Stimulated activated CD4-positive, alpha-beta T cell treated with anti-CD3 and anti-CD28 coated beads, Interleukin-2, amount 100 ng/mL, for 4 hours (primary cell): ENCODE results near the gene CDON.
"Not testable (repeated sequence)": the region's sequence is repeated elsewhere in the genome, so short reads cannot be mapped to it uniquely, and the experiment has no call there.

Source experiments
- DNase-seq: peaks from one replicate; pipeline ENCODE4 v3.0.0-alpha.2; 2020; ENCODE audit warnings: low read depth

CDON gene

GRCh38 chr11:126046570-126047195, 16.0 kb downstream of the CDON start:
- DNase-seq, result no peak

- no peak for DNase-seq
These were observed 23.0 kb downstream of the CDON start for GRCh38 chr11:126039485-126040271.

GRCh38 chr11:126035718-126036117, 26.9 kb downstream of the CDON start:
- no peak for DNase-seq

GRCh38 chr11:126034933-126035425, 27.7 kb downstream of the CDON start:
- DNase-seq, result no peak

DNA sequence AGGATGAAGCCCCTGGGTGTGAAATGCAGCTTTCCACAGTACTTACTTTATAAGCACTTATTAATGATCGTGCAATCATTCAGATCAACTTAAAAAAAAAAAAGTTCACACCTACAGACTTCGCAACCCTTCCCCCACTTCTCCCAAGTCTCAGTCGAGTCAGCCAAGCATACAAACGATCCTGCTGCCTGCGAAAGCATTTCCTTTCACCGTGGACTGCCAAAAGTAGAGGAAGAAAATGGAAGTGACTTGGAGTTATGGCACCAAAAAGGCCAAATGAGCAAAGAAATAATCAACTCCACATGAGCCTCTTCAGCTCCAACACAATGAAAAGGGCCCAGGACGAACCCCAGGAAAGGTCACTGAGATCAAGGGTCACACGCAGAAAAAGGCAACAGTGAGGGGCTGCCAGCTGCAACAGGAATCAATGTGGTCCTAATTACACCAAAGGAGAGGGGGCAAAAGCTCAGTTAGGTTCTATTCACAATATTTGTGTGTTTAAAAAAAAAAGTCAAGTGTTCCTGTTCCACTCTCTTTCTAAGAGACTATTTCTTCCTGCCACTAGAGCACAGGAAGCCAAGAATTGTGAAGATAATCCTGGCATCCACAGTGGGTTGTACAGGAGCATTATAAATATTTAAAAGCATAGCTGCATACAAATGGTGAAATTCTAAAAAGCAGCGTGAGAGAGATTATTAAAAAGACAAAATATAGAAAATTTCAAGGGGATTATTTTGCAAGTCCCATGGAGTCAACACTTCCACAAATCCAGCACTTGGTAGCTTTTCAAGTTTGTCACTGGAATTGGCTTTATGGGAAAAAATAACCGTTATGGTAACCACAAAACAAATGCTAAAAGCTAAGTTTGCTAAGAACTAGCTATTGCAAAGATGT, 28.4 kb downstream of the CDON start:
- DNase-seq, result no peak

DNA sequence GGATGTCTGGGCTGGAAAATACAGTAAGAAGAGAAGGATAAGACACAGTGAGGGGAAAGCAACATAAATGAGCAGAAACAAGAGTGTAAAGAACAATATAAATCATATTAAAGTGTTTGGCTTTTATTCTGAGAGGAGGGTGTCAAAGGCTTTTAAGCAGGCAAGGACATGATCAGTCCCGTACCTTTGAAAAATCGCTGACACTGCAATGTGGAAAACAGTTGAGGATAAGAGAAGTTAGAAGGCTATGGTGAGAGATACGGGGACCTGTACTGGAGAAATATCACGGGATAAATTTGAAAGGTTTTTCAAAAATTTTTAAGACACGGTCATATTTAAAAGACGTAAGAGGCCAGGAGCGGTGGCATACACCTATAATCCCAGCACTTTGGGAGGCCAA, 30.3 kb downstream of the CDON start:
- no peak for DNase-seq

GRCh38 chr11:126029805-126030204, 32.9 kb downstream of the CDON start:
- DNase-seq, result no peak

DNA sequence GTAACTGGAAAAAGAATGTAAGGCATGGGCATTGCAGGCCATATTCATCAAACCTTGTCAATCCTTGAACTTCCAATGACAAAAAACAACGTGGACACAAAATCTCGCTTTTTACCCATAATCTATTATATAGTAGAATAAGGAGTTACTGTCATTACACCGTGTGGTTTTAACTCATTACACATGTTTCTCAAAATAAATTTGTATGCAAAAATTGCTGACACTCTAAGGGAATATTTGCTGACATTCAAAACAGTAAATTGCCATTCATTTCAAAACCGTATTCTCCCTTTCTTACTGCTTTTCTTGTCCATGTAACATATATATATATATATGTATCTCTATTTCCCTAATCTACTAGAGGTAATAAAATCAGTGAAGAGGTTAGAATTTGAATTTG, 33.4 kb downstream of the CDON start:
- DNase-seq, result no peak

GRCh38 chr11:126028534-126028933, 34.1 kb downstream of the CDON start:
- DNase-seq, result not testable (repeated sequence)

GRCh38 chr11:126026579-126026978, 36.1 kb downstream of the CDON start:
- no peak for DNase-seq

- no peak for DNase-seq
These were observed 36.8 kb downstream of the CDON start for GRCh38 chr11:126025822-126026221.

- no peak for DNase-seq
These were observed 38.5 kb downstream of the CDON start for GRCh38 chr11:126024123-126024522.

GRCh38 chr11:126012852-126013251, 49.8 kb downstream of the CDON start:
- no peak for DNase-seq

DNA sequence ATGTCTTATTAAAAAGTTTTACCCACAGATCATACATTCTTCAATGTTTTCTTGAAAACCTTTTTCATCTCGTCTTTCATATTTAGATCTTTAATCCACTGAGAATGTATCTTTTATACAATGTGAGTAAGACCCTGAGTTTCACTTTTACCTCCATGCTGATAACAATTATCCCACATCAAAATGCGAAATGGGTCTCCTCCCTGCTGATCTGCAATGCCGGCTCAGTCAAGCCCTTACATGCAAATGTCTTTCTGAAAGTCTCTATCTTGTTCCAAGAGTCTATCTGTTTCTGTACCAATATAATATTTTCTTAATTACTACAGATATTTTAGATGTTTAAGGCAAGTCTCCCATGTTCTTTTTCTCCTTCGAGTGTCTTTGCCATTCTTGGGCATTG, 50.9 kb downstream of the CDON start:
- no peak for DNase-seq

DNA sequence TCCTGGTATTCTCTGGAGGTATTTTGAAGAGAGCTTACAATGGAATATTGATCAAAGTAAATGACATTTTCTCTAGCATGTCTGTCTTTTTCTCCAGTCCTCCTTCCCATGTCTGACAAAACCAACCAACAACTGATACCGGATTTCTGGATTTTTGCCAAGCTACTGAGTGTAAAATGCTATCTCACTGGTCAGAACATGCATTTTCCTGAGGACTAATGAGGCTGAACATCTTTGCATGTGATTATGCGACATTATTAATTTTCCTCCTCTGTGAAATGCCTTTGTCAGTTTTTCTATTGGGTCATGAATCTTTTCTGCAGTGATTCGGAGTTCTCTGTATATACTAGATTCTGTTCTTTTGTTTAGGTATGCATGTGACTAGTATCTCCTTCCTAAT, 51.4 kb downstream of the CDON start:
- DNase-seq, result no peak

DNA sequence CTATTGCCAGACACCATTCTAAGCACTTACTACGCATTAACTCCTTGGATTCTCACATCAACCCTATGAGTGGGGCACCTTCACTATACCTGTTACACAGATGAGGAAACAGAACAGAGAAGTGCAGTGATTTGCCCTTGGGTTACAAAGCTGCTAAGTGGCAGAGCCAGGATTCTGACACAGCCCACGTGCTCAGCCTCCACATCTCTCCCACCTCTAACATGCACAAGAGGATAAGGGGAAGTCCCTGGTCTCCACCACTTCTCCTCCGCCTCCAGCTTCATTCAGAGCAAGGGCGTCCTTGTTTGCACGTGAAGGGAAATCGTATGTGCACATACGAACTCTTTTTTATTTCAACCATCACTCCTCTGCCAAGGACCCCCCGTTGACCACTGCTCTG, 53.7 kb downstream of the CDON start:
- no peak for DNase-seq

DNA sequence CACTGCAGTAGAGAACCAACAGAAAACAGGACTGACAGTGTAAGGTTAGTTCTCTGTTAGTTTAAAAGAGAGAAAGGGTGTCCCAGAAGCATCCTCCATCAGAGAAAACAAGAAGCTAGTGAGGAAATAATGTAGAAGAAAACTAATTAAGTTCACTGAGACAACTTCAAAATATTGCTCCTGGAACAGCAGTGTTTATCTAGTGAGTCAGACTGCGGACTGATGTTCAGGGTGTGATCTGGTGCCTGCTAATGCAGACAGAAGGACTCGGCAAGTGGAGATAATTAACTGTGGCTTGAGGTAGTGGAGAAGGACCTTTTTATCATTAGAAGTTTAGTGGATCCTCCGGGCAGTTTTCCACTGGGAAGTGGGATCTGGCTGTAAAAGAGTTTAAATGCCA, 55.4 kb downstream of the CDON start:
- DNase-seq, result no peak

GRCh38 chr11:126006068-126006467, 56.6 kb downstream of the CDON start:
- DNase-seq, result no peak

DNA sequence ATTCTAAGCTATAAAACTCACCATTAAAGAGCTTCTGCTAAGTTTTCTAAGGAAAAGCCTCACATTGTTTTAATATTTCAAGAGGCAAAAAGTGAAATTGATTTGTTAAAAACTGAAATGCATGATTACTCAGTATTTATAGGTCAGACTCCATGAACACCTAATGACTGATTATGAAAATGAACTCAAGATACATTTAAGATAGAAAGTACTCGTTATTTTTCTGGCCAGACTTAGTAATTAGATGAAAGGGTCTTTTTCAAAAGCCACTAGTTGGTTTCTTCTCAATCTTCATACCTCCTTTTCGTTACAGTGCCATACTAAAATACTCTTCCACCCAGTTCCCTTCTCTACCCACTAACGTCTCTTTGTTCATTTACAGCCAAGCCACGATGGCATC, 60.5 kb downstream of the CDON start:
- no peak for DNase-seq

- no peak for DNase-seq
These were observed 63.3 kb downstream of the CDON start for GRCh38 chr11:125999234-125999880.

DNA sequence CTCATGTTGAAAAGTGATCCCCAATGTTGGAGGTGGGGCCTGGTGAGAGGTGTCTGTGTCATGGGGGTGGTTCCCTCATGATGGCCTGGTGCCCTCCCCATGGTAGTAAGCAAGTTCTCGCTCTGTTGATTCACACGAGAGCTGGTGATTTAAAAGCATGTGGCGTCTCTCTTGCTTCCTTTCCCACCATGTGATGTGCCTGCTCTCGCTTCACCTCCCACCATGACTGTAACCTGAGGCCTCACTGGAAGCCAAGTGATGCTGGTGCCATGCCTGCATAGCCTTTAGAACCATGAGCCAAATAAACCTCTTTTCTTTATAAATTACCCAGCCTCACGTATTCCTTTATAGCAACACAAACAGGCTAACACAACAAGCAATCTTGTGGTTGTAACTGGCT, 64.4 kb downstream of the CDON start:
- no peak for DNase-seq

DNA sequence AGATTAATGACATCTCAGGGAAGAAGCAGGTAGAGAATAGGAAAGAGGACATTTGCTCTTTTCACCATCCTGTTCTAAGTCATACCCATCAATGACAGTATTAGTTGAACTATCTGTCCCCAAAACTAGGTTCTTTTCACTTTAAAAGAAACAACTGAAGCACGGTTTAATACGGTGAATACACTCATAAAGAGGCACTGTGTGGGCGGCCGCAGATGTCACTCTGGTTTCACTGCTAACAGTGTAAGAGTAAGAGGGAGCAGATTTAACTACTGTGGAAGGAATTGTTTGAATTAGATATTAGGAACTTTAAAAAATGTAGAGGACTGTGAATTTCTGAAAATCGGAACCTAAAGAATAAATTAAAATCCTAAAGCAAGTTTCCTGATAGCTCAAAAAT, 67.4 kb downstream of the CDON start:
- DNase-seq, result no peak
